Stimulated activated CD4-positive, alpha-beta T cell treated with anti-CD3 and anti-CD28 coated beads, Interleukin-1b, Interleukin-23, amount 100 ng/mL, for 1 hour (primary cell): ENCODE data around the gene CXCR4.
"Not testable (repeated sequence)": the region's sequence is repeated elsewhere in the genome, so short reads cannot be mapped to it uniquely, and the experiment has no call there.

ENCODE experiments used
- DNase-seq, 2 donors: peaks; one replicate each; pipeline ENCODE4 v3.0.0-alpha.2; 2020; ENCODE audit warnings: low read depth in 2 of 2

The CXCR4 gene

DNA sequence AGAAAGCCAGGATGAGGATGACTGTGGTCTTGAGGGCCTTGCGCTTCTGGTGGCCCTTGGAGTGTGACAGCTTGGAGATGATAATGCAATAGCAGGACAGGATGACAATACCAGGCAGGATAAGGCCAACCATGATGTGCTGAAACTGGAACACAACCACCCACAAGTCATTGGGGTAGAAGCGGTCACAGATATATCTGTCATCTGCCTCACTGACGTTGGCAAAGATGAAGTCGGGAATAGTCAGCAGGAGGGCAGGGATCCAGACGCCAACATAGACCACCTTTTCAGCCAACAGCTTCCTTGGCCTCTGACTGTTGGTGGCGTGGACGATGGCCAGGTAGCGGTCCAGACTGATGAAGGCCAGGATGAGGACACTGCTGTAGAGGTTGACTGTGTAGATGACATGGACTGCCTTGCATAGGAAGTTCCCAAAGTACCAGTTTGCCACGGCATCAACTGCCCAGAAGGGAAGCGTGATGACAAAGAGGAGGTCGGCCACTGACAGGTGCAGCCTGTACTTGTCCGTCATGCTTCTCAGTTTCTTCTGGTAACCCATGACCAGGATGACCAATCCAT, 2.7 kb downstream of the CXCR4 start:
- DNase-seq: no peak

- no peak for DNase-seq
Measured at GRCh38 chr2:136114382-136114781, 3.6 kb downstream of the CXCR4 start.

- DNase-seq: no peak
Measured at GRCh38 chr2:136113209-136113971, 4.6 kb downstream of the CXCR4 start.

- no peak for DNase-seq
Measured at GRCh38 chr2:136112317-136113208, 5.4 kb downstream of the CXCR4 start.

- DNase-seq: no peak
Measured at GRCh38 chr2:136111711-136112110, 6.2 kb downstream of the CXCR4 start.

- no peak for DNase-seq
Measured at GRCh38 chr2:136110526-136110925, 7.4 kb downstream of the CXCR4 start.

- no peak for DNase-seq
Measured at GRCh38 chr2:136108463-136108862, 9.5 kb downstream of the CXCR4 start.

DNA sequence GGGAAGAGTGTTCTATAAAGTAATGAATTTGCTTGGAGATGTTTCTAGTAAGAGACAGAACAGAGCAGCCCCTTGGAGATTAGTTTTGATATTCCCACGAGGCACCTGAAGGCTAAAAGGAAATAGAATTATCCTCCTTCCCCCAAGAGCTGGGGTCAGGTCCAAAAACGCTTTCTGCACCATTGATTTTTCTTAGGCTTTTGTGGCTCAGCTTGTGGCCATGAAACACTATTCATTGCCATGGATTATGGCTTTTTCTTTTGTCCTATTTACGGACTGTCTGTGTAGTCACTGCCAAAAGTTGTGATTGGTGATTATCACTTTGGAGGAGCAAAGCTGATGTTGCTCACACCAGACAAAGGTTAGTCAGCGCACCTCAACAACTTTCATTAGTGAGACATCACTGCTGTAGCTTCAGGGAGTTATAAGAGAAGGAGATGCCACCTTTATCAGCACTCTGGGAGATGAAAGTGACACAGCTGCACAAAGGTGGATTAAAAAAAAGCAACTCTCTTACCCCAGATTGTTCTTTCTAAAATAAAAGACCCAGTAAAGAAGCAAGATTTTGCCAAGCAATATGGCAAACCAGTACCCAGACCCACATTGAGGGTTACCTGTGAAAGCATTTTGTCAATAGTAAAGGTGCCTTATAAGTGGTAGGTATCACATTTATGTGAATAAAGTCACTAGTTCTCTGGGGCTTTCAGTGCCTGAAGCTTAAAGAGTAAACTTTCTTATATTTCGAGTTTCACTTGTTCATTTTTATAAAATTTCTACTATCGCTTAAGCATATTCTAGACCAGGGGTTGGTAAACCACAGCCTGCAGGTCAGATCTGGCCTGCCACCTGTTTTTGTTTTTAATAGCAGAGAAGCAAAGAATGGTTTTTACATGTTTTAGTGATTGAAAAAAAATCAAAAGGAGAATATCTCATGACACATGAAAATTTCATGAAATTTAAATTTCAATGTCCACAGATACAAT, 10.6 kb downstream of the CXCR4 start:
- no peak for DNase-seq

DNA sequence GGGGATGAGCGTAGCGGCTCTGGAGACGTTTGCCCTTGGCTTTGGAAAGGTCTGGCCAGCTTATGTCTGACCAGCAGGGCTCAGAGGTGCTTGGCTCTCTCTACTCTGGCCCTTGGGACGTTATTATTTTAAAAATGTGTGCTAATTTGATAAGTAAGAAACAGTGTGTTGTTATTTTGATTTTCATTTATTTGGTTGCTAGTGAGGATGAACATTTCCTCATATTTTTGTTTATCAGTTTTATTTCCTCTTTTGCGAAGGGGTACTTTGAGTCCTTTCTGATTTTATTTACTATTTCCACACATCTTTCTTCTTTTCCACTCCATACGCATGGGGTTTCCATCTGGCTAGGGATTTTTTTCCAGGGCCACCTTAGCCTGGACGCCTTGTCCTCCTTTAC, 11.4 kb downstream of the CXCR4 start:
- DNase-seq: no peak

DNA sequence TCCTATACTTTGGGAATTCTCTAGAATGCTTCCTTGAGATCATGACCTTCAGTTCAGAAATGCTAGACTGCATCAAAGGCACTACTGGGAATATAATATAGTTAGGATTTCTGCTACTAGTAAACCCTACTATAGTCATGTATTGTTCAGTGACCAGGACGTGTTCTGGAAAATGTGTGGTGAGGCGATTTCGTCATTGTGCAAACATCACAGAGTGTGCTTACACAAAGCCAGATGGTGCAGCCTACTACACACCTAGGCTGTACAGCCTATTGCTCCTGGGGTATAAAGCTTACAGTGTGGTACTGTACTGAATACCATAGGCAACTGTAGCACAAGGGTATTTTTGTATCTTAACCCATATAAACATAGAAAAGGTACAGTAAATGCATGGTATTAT, 13.0 kb downstream of the CXCR4 start:
- no peak for DNase-seq

DNA sequence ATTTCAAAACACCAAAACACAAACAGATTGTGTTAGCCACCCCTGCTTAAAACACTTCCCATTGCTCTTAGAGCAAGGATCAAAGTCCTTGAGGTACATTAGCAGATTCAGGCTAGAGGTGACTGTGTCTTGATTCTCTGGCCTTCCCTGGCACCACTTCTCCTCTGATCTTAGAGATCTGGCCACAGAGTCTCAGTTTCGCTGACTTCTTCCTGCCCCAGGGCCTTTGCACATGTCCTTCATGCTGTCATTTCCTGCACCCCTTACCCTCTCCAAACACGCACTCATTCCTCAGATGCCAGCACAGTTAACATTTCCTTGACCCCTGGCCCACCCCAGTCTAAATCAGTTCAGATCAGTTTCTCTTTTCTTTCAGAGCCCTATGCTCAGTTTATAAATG, 16.9 kb downstream of the CXCR4 start:
- no peak for DNase-seq

DNA sequence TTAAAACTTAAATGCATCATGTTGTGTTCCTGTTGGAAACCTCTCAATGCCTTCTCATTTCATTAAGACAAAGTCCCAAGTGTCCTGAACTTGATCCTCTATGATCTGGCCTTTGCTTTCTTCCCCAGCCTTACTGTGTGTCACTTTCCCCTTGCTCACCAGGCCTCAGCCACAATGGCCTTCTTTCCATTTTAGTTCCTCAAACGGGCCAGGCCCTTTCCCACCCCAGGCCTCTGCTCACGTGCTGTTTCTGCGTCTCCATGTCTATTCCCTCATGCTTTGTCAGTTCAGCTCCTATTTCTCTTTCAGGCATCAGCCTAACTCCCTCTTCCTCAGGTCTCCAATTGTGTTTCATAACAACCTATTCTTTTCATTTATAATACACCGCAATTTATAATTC, 19.5 kb downstream of the CXCR4 start:
- DNase-seq: no peak

DNA sequence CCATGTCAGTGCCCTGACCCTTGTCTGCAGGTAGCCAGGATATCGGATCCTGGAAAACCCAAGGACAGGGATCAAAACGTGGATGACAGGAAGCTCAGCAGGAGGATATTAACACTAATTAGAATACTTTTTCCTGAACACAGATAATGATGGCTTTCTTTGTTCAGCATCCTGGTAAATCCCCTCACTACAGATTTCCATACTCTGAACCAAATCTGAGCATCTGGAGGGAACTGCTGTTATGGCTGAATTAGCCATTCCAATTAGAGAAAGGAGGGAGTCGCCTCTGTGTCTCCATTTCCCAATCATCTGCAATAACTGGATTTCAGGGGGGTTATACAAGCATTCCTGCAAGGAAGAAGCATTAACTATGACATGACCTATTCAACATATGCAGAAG, 24.4 kb downstream of the CXCR4 start:
- no peak for DNase-seq

- no peak for DNase-seq
Measured at GRCh38 chr2:136091899-136092298, 26.1 kb downstream of the CXCR4 start.

DNA sequence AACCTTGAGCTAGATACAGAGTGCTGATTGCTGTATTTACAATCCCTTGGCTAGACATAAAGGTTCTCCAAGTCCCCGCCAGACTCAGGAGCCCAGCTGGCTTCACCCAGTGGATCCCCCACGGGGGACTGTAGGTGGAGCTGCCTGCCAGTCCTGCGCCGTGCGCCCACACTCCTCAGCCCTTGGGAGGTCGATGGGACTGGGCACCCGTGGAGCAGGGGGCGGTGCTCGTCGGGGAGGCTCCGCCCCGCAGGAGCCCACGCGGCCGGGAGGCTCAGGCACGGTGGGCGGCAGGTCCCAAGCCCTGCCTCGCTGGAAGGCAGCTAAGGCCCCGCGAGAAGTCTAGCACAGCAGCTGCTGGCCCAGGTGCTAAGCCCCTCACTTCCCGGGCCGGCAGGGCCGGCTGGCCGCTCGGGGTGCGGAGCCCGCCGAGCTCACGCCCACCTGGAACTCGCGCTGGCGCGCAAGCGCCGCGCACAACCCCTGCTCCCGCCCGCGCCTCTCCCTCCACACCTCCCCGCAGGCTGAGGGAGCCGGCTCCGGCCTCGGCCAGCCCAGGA, 30.0 kb downstream of the CXCR4 start:
- not testable (repeated sequence) for DNase-seq

DNA sequence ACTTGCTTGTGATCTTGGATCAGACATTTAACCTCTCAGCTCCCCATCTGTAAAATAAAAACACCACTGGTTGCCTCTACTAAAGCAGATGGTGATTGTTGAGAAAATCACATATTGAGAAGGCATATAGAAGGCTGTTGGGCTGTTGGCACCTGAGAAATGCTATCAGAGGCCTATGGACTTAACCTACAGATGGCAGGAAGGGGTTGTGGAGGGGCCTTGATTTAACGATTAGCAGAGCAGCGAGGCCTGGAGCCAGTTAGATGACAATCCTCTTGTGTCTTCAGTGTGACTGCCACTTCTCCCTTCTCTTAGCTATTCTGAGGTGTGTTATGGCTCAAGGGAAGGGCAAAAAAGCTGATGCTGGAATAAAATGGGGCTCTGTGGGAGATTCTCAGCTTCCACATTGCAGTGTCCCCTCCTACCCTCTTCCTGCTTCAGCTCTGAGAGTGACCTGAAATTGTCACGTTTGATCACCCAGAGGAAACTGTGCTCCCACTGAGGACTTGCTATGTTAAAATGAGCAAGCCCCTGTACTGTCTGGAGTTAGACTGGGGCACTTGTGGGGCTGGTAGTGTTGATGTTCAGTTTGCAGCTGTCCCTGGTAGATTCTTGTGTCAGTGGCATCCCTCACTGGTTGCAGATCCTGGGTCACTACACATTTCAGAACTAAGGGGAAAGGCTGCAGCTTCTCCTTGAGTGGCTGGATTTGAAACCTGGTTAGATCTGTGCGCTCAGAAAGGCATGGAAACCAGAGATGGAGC, 31.5 kb downstream of the CXCR4 start:
- no peak for DNase-seq

GRCh38 chr2:136085453-136086209, 32.3 kb downstream of the CXCR4 start:
- DNase-seq: no peak

- DNase-seq: no peak
Measured at GRCh38 chr2:136081582-136082210, 36.3 kb downstream of the CXCR4 start.

- DNase-seq: no peak
Measured at GRCh38 chr2:136080114-136080513, 37.8 kb downstream of the CXCR4 start.
